Stimulated activated naive CD8-positive, alpha-beta T cell treated with anti-CD3 and anti-CD28 coated beads, Interleukin-15, amount 100 ng/mL, for 72 hours (primary cell): ENCODE measurements around the gene B3GALT6.

Experiments used
- ATAC-seq: fragments of 150-1000 bp; cut with Tn5 transposase; 2 replicates; pipeline ENCODE4 v1.10.0; 2021; ENCODE audit warnings: mild to moderate bottlenecking, moderate library complexity
- DNase-seq, 2 donors: peaks; one replicate each; pipeline ENCODE4 v3.0.0; 2021 to 2022
- H3K27ac Mint-ChIP-seq, 2 donors: one replicate each; pipeline ENCODE4 v1.8.0; 2022; ENCODE audit warnings: mild to moderate bottlenecking in 2 of 2, mixed read lengths in 2 of 2, moderate library complexity in 2 of 2
- H3K27me3 Mint-ChIP-seq: one replicate; pipeline ENCODE4 v1.8.0; 2022; ENCODE audit warnings: mixed read lengths
- H3K4me1 Mint-ChIP-seq: one replicate; pipeline ENCODE4 v1.8.0; 2022; ENCODE audit warnings: mild to moderate bottlenecking, mixed read lengths
- H3K4me3 Mint-ChIP-seq, 2 donors: one replicate each; pipeline ENCODE4 v1.8.0; 2022; ENCODE audit warnings: mild to moderate bottlenecking in 2 of 2, mixed read lengths in 2 of 2, moderate library complexity in 1 of 2
- H3K9me3 Mint-ChIP-seq, 2 donors: one replicate each; pipeline ENCODE4 v1.8.0; 2022; ENCODE audit warnings: mixed read lengths in 2 of 2

The B3GALT6 gene

GRCh38 chr1:1231400-1232207, 433 bp upstream of the B3GALT6 start, which contains the start of gene SDF4:
TSS of gene SDF4 (minus strand) at chr1:1232001. CDS start at chr1:1228772, 3,229 bp downstream.
- ATAC-seq = peak; percentile 95
- no peaks in the 10 kb centered on the region for H3K9me3 Mint-ChIP-seq
- peak within 1 kb of the TSS; percentile 94 to 98 for H3K27ac Mint-ChIP-seq
- peak; percentile 96 to 98 for DNase-seq
- peaks cover 43% of the 10 kb centered on the region for H3K4me1 Mint-ChIP-seq
- peak within 1 kb of the TSS; percentile 89 to 92 for H3K4me3 Mint-ChIP-seq
- no peaks in the 10 kb centered on the region for H3K27me3 Mint-ChIP-seq

- peak overlapping the region; percentile 74 to 82 for H3K27ac Mint-ChIP-seq
- DNase-seq (no peak), ATAC-seq (no peak)
- H3K9me3 Mint-ChIP-seq = no peaks in the 10 kb centered on the region
- H3K27me3 Mint-ChIP-seq = no peaks in the 10 kb centered on the region
- H3K4me1 Mint-ChIP-seq = peaks cover 43% of the 10 kb centered on the region
- peak overlapping the region; percentile 78 to 83 for H3K4me3 Mint-ChIP-seq
Measured at GRCh38 chr1:1232796-1233566, 944 bp downstream of the B3GALT6 start.

GRCh38 chr1:1233567-1233892, 1.5 kb downstream of the B3GALT6 start:
- H3K27me3 Mint-ChIP-seq = no peaks in the 10 kb centered on the region
- peak overlapping the region; percentile 62 to 83 for H3K4me3 Mint-ChIP-seq
- ATAC-seq (no peak), DNase-seq (no peak)
- H3K4me1 Mint-ChIP-seq = peaks cover 43% of the 10 kb centered on the region
- peak overlapping the region in 1 of 2 donors; percentile 82 for H3K27ac Mint-ChIP-seq
- no peaks in the 10 kb centered on the region for H3K9me3 Mint-ChIP-seq

GRCh38 chr1:1234180-1234808, 2.3 kb downstream of the B3GALT6 start:
- Mint-ChIP-seq H3K4me1 (peaks cover 40% of the 10 kb centered on the region), H3K27me3 (no peaks in the 10 kb centered on the region), H3K9me3 (no peaks in the 10 kb centered on the region), H3K4me3 (peak overlapping the region; percentile 62 to 83), H3K27ac (no peak overlapping the region)
- DNase-seq (no peak), ATAC-seq (no peak)

- ATAC-seq (no peak), DNase-seq (no peak)
- no peaks in the 10 kb centered on the region for H3K27me3 Mint-ChIP-seq
- H3K4me1 Mint-ChIP-seq = peaks cover 31% of the 10 kb centered on the region
- H3K9me3 Mint-ChIP-seq = no peaks in the 10 kb centered on the region
- peak overlapping the region in 1 of 2 donors; percentile 54 for H3K27ac Mint-ChIP-seq
- no peak overlapping the region for H3K4me3 Mint-ChIP-seq
Measured at GRCh38 chr1:1235016-1235744, 3.1 kb downstream of the B3GALT6 start.

- no peaks in the 10 kb centered on the region for H3K27me3 Mint-ChIP-seq
- no peaks in the 10 kb centered on the region for H3K9me3 Mint-ChIP-seq
- peaks cover 22% of the 10 kb centered on the region for H3K4me1 Mint-ChIP-seq
- no peak for DNase-seq
- peak overlapping the region in 1 of 2 donors; percentile 65 for H3K27ac Mint-ChIP-seq
- H3K4me3 Mint-ChIP-seq = no peak overlapping the region
- ATAC-seq = no peak
Measured at GRCh38 chr1:1236176-1236763, 4.2 kb downstream of the B3GALT6 start.

- no peak overlapping the region for H3K4me3 Mint-ChIP-seq
- ATAC-seq = peak; percentile 3
- H3K4me1 Mint-ChIP-seq = peaks cover 22% of the 10 kb centered on the region
- H3K27me3 Mint-ChIP-seq = no peaks in the 10 kb centered on the region
- no peaks in the 10 kb centered on the region for H3K9me3 Mint-ChIP-seq
- peak overlapping the region in 1 of 2 donors; percentile 74 for H3K27ac Mint-ChIP-seq
- no peak for DNase-seq
Measured at GRCh38 chr1:1236945-1237873, 5.2 kb downstream of the B3GALT6 start.

- H3K27me3 Mint-ChIP-seq = no peaks in the 10 kb centered on the region
- ATAC-seq = peak; percentile 10
Measured at GRCh38 chr1:1237874-1238701, 6.1 kb downstream of the B3GALT6 start.

GRCh38 chr1:1238702-1239178, 6.7 kb downstream of the B3GALT6 start:
- DNase-seq (no peak), ATAC-seq (no peak)
- H3K27me3 Mint-ChIP-seq = no peaks in the 10 kb centered on the region
- H3K9me3 Mint-ChIP-seq = no peaks in the 10 kb centered on the region
- peaks cover 16% of the 10 kb centered on the region for H3K4me1 Mint-ChIP-seq
- H3K27ac Mint-ChIP-seq = no peak overlapping the region
- H3K4me3 Mint-ChIP-seq = no peak overlapping the region

More at GRCh38 chr1:1237874-1238701, 6.1 kb downstream of the B3GALT6 start:
- H3K27ac Mint-ChIP-seq = no peak overlapping the region
- peaks cover 22% of the 10 kb centered on the region for H3K4me1 Mint-ChIP-seq
- no peak overlapping the region for H3K4me3 Mint-ChIP-seq
- H3K9me3 Mint-ChIP-seq = no peaks in the 10 kb centered on the region
- no peak for DNase-seq

- ATAC-seq (no peak), DNase-seq (no peak)
- no peaks in the 10 kb centered on the region for H3K27me3 Mint-ChIP-seq
- peaks cover 11% of the 10 kb centered on the region for H3K4me1 Mint-ChIP-seq
- H3K4me3 Mint-ChIP-seq = no peak overlapping the region
- no peak overlapping the region for H3K27ac Mint-ChIP-seq
- no peaks in the 10 kb centered on the region for H3K9me3 Mint-ChIP-seq
Measured at GRCh38 chr1:1239227-1239613, 7.2 kb downstream of the B3GALT6 start.

- Mint-ChIP-seq H3K27ac (no peak overlapping the region), H3K9me3 (no peaks in the 10 kb centered on the region), H3K27me3 (no peaks in the 10 kb centered on the region), H3K4me3 (no peak overlapping the region), H3K4me1 (peaks cover 6% of the 10 kb centered on the region)
- ATAC-seq (no peak), DNase-seq (no peak)
Measured at GRCh38 chr1:1239614-1240347, 7.7 kb downstream of the B3GALT6 start.

GRCh38 chr1:1240348-1240732, 8.3 kb downstream of the B3GALT6 start:
- no peak for ATAC-seq
- Mint-ChIP-seq H3K4me1 (no peaks in the 10 kb centered on the region), H3K27ac (no peak overlapping the region)

More at GRCh38 chr1:1240348-1240732, 8.3 kb downstream of the B3GALT6 start:
- Mint-ChIP-seq H3K9me3 (no peaks in the 10 kb centered on the region), H3K27me3 (no peaks in the 10 kb centered on the region), H3K4me3 (no peak overlapping the region)
- no peak for DNase-seq
